ENCODE measurements around the gene SOX3. TPM values are rescaled to one million over a fixed set of nuclear protein-coding genes. Genes with fewer than 3 reads are reported as not detected.

SOX3 gene
- total RNA-seq, 2 donors from 2014 or later = not detected

- intact Hi-C loops (cut with DNase I) = no loop called here
- ATAC-seq (no peak), DNase-seq (no peak)
Measured at GRCh38 chrX:140501940-140502468, 2.9 kb downstream of the SOX3 start.

DNA sequence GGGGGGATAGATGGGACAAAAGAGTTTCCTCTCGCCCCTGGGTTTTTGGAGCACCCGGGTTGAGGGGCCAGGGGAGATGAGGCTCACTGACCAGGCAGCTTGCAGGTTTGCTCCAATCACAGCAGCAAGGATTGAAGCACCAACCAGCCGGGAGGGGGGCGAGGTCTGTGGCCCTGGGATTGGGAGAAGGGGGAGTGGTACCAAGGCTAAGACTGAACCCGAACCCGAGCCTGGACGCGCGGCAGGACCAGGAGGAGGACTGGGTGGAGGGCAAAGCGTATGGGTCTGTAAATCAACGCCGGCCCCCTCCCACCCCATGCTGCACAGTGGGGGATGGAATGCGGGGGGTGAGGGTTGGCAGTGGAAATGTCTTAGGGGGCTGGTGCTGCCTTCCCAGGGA is 3.5 kb downstream of the SOX3 start:
- no peak for DNase-seq
- ATAC-seq = no peak
- intact Hi-C loops (cut with DNase I) = no loop called here

GRCh38 chrX:140500441-140500840 is 4.4 kb downstream of the SOX3 start:
- ATAC-seq (no peak), DNase-seq (no peak)
- intact Hi-C loops (cut with DNase I) = no loop called here

- ATAC-seq = no peak
- intact Hi-C loops (cut with DNase I) = no loop called here
Measured at GRCh38 chrX:140495739-140496138, 9.1 kb downstream of the SOX3 start.

DNA sequence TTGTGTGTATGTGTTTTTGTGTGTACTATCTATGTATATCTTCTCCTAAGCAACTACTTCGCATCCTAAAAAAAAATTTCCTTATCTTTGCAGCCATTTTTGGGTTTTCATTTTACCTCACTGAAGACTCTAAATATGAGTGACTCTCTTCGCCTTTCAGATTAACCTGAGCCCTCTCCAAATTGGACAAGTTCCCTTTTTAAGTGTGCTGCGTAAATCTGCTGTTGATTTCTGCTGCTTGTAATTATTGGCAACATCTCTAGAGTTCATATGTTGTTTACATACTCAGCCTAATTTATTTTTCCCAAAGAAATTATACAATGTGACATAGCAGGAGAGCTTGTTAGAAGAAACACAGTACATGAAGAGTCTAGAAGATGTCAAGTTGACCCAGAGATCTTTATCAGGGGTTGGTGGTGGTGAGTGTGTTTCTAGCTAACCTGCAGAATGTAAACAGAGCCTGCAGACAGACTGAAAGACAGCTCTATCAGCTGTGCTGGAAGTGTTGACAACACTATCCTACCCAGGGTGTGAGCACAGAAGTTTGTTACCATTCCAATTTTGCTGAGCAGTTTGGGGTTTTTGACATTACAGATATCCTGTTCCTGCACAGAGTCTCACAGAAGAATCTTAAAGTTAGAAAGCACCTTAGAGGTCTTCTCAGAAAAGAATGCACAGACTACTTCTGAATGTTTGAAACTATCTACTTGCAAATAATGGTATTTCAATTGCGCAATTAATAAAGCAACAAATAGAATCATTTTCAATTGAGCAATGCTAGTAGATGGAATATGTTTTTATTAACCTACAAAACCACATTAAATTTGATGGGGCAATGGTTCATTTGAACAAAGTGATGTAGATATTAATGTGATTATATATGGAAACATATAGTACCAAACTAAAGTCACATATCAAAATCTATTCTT is 12.5 kb downstream of the SOX3 start:
- DNase-seq (no peak), ATAC-seq (no peak)
- intact Hi-C loops (cut with DNase I) = no loop called here

More at GRCh38 chrX:140495739-140496138, 9.1 kb downstream of the SOX3 start:
- no peak for DNase-seq

GRCh38 chrX:140480765-140481164 is 24.1 kb downstream of the SOX3 start:
- DNase-seq (no peak), ATAC-seq (no peak)
- intact Hi-C loops (cut with DNase I) = loop anchor here in 1 of 2 donors (2.0 kb wide), 1 partner anchor 20 kb away; no protein-coding TSS in a partner anchor

DNA sequence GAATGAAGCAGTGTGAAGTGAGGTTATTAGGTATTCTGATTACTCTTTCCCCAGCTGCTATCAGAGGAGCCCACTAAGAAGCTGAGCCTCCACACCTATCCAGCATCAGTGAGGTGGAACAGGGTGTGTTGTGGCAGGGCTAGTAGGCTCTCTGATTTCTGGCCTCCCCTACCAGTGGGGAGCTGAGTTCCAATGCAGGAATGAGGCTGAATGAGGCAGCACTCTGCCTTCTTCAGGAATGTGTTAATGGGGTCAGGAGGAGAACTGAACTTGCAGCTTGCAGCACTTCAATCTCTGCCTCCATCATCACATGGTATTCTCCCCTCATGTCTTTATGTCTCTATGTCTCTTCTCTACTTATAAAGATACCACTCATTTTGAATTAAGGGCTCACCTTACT is 26.9 kb downstream of the SOX3 start:
- no peak for DNase-seq
- no peak for ATAC-seq
- intact Hi-C loops (cut with DNase I) = no loop called here

GRCh38 chrX:140475025-140475424 is 29.8 kb downstream of the SOX3 start:
- no peak for ATAC-seq
- intact Hi-C loops (cut with DNase I) = no loop called here
- no peak for DNase-seq

- DNase-seq = no peak
- no peak for ATAC-seq
- intact Hi-C loops (cut with DNase I) = no loop called here
Measured at GRCh38 chrX:140467211-140467610, 37.7 kb downstream of the SOX3 start.

Other genes with a start within 250 kb of the SOX3 start
- 1,000 to 10,000 TPM in 1 of 2 donors, 100 to 1,000 TPM in 1; 513 to 1,057 TPM for gene LINC00632, start 204.7 kb upstream of the SOX3 start, total RNA-seq

Measured in left cardiac atrium (tissue), 4 donors.